ENCODE data around the gene NTNG2. TPM values are rescaled to one million over a fixed set of nuclear protein-coding genes. Genes with fewer than 3 reads are reported as not detected.

The NTNG2 gene
- total RNA-seq, 1 donor from 2014 or later, result under 0.01 TPM

DNA sequence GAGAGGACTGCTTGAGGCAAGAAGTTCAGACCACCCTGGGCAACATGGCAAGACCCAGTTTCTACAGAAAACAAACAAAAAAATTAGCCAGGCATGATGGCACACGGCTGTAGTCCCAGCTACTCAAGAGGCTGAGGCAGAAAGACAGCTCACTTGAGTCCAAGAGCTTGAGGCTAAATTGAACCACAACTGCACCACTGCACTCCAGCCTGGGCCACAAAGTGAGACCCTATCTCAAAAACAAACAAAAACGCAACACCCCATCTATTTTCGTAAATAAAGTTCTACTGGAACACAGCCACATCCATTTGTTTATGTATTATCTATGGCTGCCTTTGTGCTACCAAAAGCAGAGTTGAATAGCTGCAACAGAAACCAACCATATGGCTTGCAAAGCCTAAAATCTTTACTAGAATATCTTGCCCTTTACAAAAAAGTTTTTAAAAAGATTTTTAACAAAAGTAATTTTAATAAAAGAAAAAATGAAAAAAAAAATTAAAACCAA, 125.5 kb downstream of the NTNG2 start:
- no peaks in the 10 kb centered on the region for H3K27me3 ChIP-seq (ENCODE audit: control insufficient read depth, insufficient read depth, low read length)
- FAIRE-seq (no peak), DNase-seq (ENCODE audit: low read depth) (no peak)
- no peak overlapping the region for H3K4me3 ChIP-seq (ENCODE audit: low read depth, low read length)
- TF ChIP-seq, protein P1, sequence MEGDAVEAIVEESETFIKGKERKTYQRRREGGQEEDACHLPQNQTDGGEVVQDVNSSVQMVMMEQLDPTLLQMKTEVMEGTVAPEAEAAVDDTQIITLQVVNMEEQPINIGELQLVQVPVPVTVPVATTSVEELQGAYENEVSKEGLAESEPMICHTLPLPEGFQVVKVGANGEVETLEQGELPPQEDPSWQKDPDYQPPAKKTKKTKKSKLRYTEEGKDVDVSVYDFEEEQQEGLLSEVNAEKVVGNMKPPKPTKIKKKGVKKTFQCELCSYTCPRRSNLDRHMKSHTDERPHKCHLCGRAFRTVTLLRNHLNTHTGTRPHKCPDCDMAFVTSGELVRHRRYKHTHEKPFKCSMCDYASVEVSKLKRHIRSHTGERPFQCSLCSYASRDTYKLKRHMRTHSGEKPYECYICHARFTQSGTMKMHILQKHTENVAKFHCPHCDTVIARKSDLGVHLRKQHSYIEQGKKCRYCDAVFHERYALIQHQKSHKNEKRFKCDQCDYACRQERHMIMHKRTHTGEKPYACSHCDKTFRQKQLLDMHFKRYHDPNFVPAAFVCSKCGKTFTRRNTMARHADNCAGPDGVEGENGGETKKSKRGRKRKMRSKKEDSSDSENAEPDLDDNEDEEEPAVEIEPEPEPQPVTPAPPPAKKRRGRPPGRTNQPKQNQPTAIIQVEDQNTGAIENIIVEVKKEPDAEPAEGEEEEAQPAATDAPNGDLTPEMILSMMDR (IDR thresholded peaks at IDR 0.05; ENCODE audit: insufficient read depth, low read length, severe bottlenecking), result no peak
- H3K36me3 ChIP-seq (ENCODE audit: control insufficient read depth, insufficient read depth, low read length), result peaks cover 24% of the 10 kb centered on the region

DNA sequence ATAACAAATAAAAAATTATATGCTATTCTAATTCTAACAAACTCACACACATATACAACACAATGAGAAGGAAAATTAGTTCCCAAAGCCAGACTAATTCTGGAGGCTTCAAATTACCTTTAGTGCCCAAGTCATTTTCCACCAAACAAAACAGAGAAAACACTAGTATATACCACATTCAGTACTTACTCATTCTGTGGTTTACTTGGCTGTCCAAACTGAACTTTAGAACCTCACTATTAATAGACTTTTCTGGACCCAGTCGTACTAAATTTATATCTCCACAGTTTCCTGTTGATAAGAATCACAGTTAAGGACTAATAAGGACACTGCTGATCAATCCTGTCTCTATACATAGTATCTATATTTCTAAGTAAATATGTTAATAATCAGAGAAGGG, 126.5 kb downstream of the NTNG2 start:
- Histone ChIP-seq H3K4me3 (ENCODE audit: low read depth, low read length) (no peak overlapping the region), H3K27me3 (ENCODE audit: control insufficient read depth, insufficient read depth, low read length) (no peaks in the 10 kb centered on the region), H3K36me3 (ENCODE audit: control insufficient read depth, insufficient read depth, low read length) (peaks cover 21% of the 10 kb centered on the region)
- DNase-seq (ENCODE audit: low read depth) (no peak), FAIRE-seq (no peak)
- TF ChIP-seq, protein P1 (IDR thresholded peaks at IDR 0.05; ENCODE audit: insufficient read depth, low read length, severe bottlenecking), result no peak

DNA sequence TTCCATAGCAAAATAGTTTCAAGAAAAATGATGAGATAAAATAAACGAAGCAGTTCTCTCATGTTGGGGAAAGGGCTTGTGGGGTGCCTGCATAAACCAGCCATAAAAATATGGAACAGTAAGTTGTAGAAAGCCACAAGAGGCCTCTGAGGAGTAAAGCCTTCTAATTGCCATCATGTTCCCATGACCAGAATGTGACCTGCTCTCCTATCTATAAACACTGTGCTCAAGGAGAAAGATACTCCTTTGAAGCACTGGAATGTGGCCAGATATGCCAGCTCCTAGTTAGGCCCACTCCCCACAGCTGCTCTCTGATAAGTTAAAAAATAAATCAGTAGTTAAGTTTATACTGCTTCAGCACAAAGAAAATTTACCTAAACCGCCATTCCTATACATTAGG, 127.1 kb downstream of the NTNG2 start:
- no peak for FAIRE-seq
- H3K4me3 ChIP-seq (ENCODE audit: low read depth, low read length), result no peak overlapping the region
- DNase-seq (ENCODE audit: low read depth), result no peak
- peaks cover 19% of the 10 kb centered on the region for H3K36me3 ChIP-seq (ENCODE audit: control insufficient read depth, insufficient read depth, low read length)
- H3K27me3 ChIP-seq (ENCODE audit: control insufficient read depth, insufficient read depth, low read length), result no peaks in the 10 kb centered on the region
- TF ChIP-seq, protein P1 (IDR thresholded peaks at IDR 0.05; ENCODE audit: insufficient read depth, low read length, severe bottlenecking), result no peak

DNA sequence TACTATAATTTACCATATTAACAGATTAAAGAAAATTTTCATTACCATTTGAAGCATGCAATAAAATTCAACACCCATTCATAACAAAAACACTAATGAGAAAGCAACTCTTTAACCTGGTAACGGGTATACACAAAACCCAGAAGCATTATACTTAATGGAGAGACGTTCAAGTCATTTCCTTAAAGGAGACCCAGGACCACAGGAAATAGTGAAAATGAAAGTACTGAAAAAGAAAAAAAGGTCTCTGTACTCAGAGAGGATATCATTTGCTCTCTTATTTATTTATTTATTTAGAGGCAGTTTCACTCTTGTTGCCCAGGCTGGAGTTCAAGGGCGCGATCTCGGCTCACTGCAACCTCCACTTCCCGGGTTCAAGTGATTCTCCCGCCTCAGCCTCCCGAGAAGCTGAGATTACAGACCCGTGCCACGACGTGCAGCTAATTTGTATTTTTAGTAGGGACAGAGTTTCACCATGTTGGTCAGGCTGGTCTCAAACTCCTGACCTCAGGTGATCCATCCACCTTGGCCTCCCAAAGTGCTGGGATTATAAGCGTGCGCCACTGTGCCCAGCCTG, 131.4 kb downstream of the NTNG2 start:
- TF ChIP-seq, protein P1 (IDR thresholded peaks at IDR 0.05; ENCODE audit: insufficient read depth, low read length, severe bottlenecking), result no peak
- FAIRE-seq, result no peak
- DNase-seq (ENCODE audit: low read depth), result no peak
- no peak overlapping the region for H3K4me3 ChIP-seq (ENCODE audit: low read depth, low read length)
- no peaks in the 10 kb centered on the region for H3K27me3 ChIP-seq (ENCODE audit: control insufficient read depth, insufficient read depth, low read length)
- peaks cover 16% of the 10 kb centered on the region for H3K36me3 ChIP-seq (ENCODE audit: control insufficient read depth, insufficient read depth, low read length)

Other genes with a start within 250 kb of the NTNG2 start
- gene MED27, start 82.2 kb upstream of the NTNG2 start, total RNA-seq, result 10.5 and 19.3 TPM in 2 replicates
- gene SETX, start 192.9 kb downstream of the NTNG2 start, total RNA-seq, result 72.1 and 73.9 TPM in 2 replicates
- 7.1 and 10.5 TPM in 2 replicates for gene TTF1, start 244.8 kb downstream of the NTNG2 start, total RNA-seq
- not detected in 2 replicates for gene CFAP77, start 248.2 kb downstream of the NTNG2 start, total RNA-seq